ENCODE data around the gene ITGB6.

Gene ITGB6

GRCh38 chr2:160199683-160200389 lies at the start of gene ITGB6:
Gene ITGB6, minus strand, starts transcription at chr2:160200272. Its CDS starts 209 bp downstream, at chr2:160200063.
- no peak for DNase-seq (ENCODE audit: low read depth)

GRCh38 chr2:160247296-160248035 lies 47.4 kb upstream of the ITGB6 start:
- no peak for DNase-seq (ENCODE audit: low read depth)

GRCh38 chr2:160246356-160246755 lies 46.3 kb upstream of the ITGB6 start:
- DNase-seq (ENCODE audit: low read depth) = peak; percentile 47

- no peak for DNase-seq (ENCODE audit: low read depth)
Measured at GRCh38 chr2:160245614-160246155, 45.6 kb upstream of the ITGB6 start.

- no peak for DNase-seq (ENCODE audit: low read depth)
Measured at GRCh38 chr2:160242893-160243564, 43.0 kb upstream of the ITGB6 start.

- DNase-seq (ENCODE audit: low read depth) = peak; percentile 88
Measured at GRCh38 chr2:160241251-160242137, 41.4 kb upstream of the ITGB6 start.

GRCh38 chr2:160239436-160239835 lies 39.4 kb upstream of the ITGB6 start:
- no peak for DNase-seq (ENCODE audit: low read depth)

- DNase-seq (ENCODE audit: low read depth) = no peak
Measured at GRCh38 chr2:160238392-160238791, 38.3 kb upstream of the ITGB6 start.

GRCh38 chr2:160232905-160233475 lies 32.9 kb upstream of the ITGB6 start:
- no peak for DNase-seq (ENCODE audit: low read depth)

GRCh38 chr2:160229591-160229990 lies 29.5 kb upstream of the ITGB6 start:
- DNase-seq (ENCODE audit: low read depth) = peak; percentile 70

- DNase-seq (ENCODE audit: low read depth) = peak; percentile 89
Measured at GRCh38 chr2:160228141-160228917, 28.3 kb upstream of the ITGB6 start.

- peak; percentile 86 for DNase-seq (ENCODE audit: low read depth)
Measured at GRCh38 chr2:160227293-160227915, 27.3 kb upstream of the ITGB6 start.

GRCh38 chr2:160226367-160226766 lies 26.3 kb upstream of the ITGB6 start:
- no peak for DNase-seq (ENCODE audit: low read depth)

GRCh38 chr2:160225722-160226121 lies 25.6 kb upstream of the ITGB6 start:
- no peak for DNase-seq (ENCODE audit: low read depth)

- no peak for DNase-seq (ENCODE audit: low read depth)
Measured at GRCh38 chr2:160224507-160224906, 24.4 kb upstream of the ITGB6 start.

- peak; percentile 98 for DNase-seq (ENCODE audit: low read depth)
Measured at GRCh38 chr2:160224060-160224459, 24.0 kb upstream of the ITGB6 start.

GRCh38 chr2:160223560-160223959 lies 23.5 kb upstream of the ITGB6 start:
- no peak for DNase-seq (ENCODE audit: low read depth)

GRCh38 chr2:160222546-160223283 lies 22.6 kb upstream of the ITGB6 start:
- no peak for DNase-seq (ENCODE audit: low read depth)
